HepG2 (cell line): ENCODE data around the gene P3H4. TPM values are rescaled to one million over a fixed set of nuclear protein-coding genes. Genes with fewer than 3 reads are reported as not detected.

Source experiments
- AKAP8 ChIP-seq: sonication (generic); formaldehyde crosslinking; IDR thresholded peaks from 2 replicates; pipeline ENCODE4 v1.5.1; 2020; ENCODE audit warnings: mild to moderate bottlenecking, missing genetic modification reagents
- ARHGAP35 ChIP-seq: sonication (generic); formaldehyde crosslinking; IDR thresholded peaks from 2 replicates; pipeline ENCODE4 v1.9.0; 2022; ENCODE audit warnings: mild to moderate bottlenecking, inconsistent platforms, moderate library complexity, missing genetic modification reagents, borderline replicate concordance
- BORCS8-MEF2B ChIP-seq: sonication (generic); formaldehyde crosslinking; IDR thresholded peaks from 2 replicates; pipeline ENCODE4 v1.8.0; 2022; ENCODE audit warnings: mild to moderate bottlenecking, missing genetic modification reagents
- CC2D1A ChIP-seq: sonication (generic); formaldehyde crosslinking; IDR thresholded peaks from 2 replicates; pipeline ENCODE4 v1.8.1; 2023; ENCODE audit warnings: mild to moderate bottlenecking, missing genetic modification reagents
- FOXA3 ChIP-seq: IDR thresholded peaks from 2 replicates; pipeline ENCODE4 v1.6.1; 2016; ENCODE audit warnings: missing genetic modification reagents, missing compliant biosample characterization
- GATA4 ChIP-seq: sonication (generic); IDR thresholded peaks from 2 replicates; pipeline ENCODE4 v1.6.1; 2016; ENCODE audit warnings: antibody characterized with exemption, low read depth, borderline replicate concordance
- GZF1 ChIP-seq: sonication (generic); formaldehyde crosslinking; IDR thresholded peaks from 2 replicates; pipeline ENCODE4 v1.5.1; 2020; ENCODE audit warnings: mild to moderate bottlenecking, missing genetic modification reagents
- MBNL3 ChIP-seq: fragments of 250-450 bp; sonication (Bioruptor Pico); conservative IDR thresholded peaks from 2 replicates; pipeline ENCODE4 v1.8.0; 2022; ENCODE audit warnings: mild to moderate bottlenecking, inconsistent platforms
- NR2C2 ChIP-seq: sonication (generic); formaldehyde crosslinking; IDR thresholded peaks from 2 replicates; pipeline ENCODE4 v1.4.0; 2020; ENCODE audit warnings: missing genetic modification reagents, mild to moderate bottlenecking, moderate library complexity, borderline replicate concordance
- PPARG ChIP-seq: conservative IDR thresholded peaks from 2 replicates; pipeline ENCODE4 v1.6.1; 2016; ENCODE audit warnings: missing biosample characterization, missing genetic modification reagents
- SCMH1 ChIP-seq: sonication (generic); formaldehyde crosslinking; IDR thresholded peaks from 2 replicates; pipeline ENCODE4 v1.9.0; 2021; ENCODE audit warnings: missing genetic modification reagents, mild to moderate bottlenecking, borderline replicate concordance
- SMAD1 ChIP-seq: sonication (generic); formaldehyde crosslinking; IDR thresholded peaks from 2 replicates; pipeline ENCODE4 v1.4.0; 2020; ENCODE audit warnings: missing genetic modification reagents, low read depth, mild to moderate bottlenecking, borderline replicate concordance
- SPEN ChIP-seq: sonication (generic); formaldehyde crosslinking; IDR thresholded peaks from 2 replicates; pipeline ENCODE4 v1.5.1; 2020; ENCODE audit warnings: low read depth, mild to moderate bottlenecking, missing genetic modification reagents
- TBX2 ChIP-seq: sonication (generic); formaldehyde crosslinking; IDR thresholded peaks from 2 replicates; pipeline ENCODE4 v1.5.0; 2020; ENCODE audit warnings: missing genetic modification reagents, mild to moderate bottlenecking, borderline replicate concordance
- THYN1 ChIP-seq: sonication (generic); formaldehyde crosslinking; IDR thresholded peaks from 2 replicates; pipeline ENCODE4 v1.8.1; 2023; ENCODE audit warnings: low read depth, mild to moderate bottlenecking, moderate library complexity, missing genetic modification reagents, borderline replicate concordance
- TRAFD1 ChIP-seq: sonication (generic); formaldehyde crosslinking; IDR thresholded peaks from 2 replicates; pipeline ENCODE4 v1.5.1; 2020; ENCODE audit warnings: missing genetic modification reagents, mild to moderate bottlenecking, borderline replicate concordance
- ZBTB38 ChIP-seq: sonication (generic); formaldehyde crosslinking; IDR thresholded peaks from 2 replicates; pipeline ENCODE4 v1.5.1; 2020; ENCODE audit warnings: mild to moderate bottlenecking, missing genetic modification reagents
- ZNF333 ChIP-seq: sonication (generic); formaldehyde crosslinking; IDR thresholded peaks from 2 replicates; pipeline ENCODE4 v1.4.0; 2020; ENCODE audit warnings: mild to moderate bottlenecking, missing genetic modification reagents, borderline replicate concordance
- ZNF503 ChIP-seq: sonication (generic); formaldehyde crosslinking; IDR thresholded peaks from 2 replicates; pipeline ENCODE4 v1.4.0; 2020; ENCODE audit warnings: missing genetic modification reagents
- ZNF563 ChIP-seq: sonication (generic); formaldehyde crosslinking; IDR thresholded peaks from 2 replicates; pipeline ENCODE4 v1.8.0; 2022; ENCODE audit warnings: mild to moderate bottlenecking, moderate library complexity, missing genetic modification reagents
- ZNF639 ChIP-seq: conservative IDR thresholded peaks from 2 replicates; pipeline ENCODE4 v1.6.1; 2018; ENCODE audit warnings: missing genetic modification reagents
- polyA plus RNA-seq, 8 experiments: library from polyadenylated mRNA; depleted of rRNA in 3 of 8; stranded (reverse) in 7 of 8; unstranded in 1 of 8; fragments of >200 nt; fragmentation: Illumina TruSeq in 4 of 8; extraction: Trizol in 4 of 8; gene quantifications; 2 replicates each; pipeline versions ENCODE4 v1.2.1 to v1.2.3, GENCODE V29; 2011 to 2016; ENCODE audit warnings: low read depth in 4 of 8, missing spikeins in 1 of 8, mixed read lengths in 1 of 8; ENCODE audit not compliant: insufficient read depth in 1 of 8
- total RNA-seq, 5 experiments: library from RNA; depleted of rRNA; stranded (reverse); fragments of >200 nt; fragmentation: Illumina TruSeq; extraction: Trizol; gene quantifications; 2 replicates each; pipeline ENCODE4 v1.2.3, GENCODE V29; 2016; ENCODE audit warnings: low read depth in 1 of 5
- TF ChIP-seq, protein P1 (sequence below): sonication (generic); formaldehyde crosslinking; IDR thresholded peaks from 2 replicates; pipeline ENCODE4 v1.8.0; 2022; ENCODE audit warnings: mild to moderate bottlenecking, missing genetic modification reagents, borderline replicate concordance

Gene P3H4
- total and polyA plus RNA-seq, 2 of the 13 experiments (the other 11 are each of a cell fraction or from before 2014, with no cell fraction given) = 37.1 to 50.6 TPM

DNA sequence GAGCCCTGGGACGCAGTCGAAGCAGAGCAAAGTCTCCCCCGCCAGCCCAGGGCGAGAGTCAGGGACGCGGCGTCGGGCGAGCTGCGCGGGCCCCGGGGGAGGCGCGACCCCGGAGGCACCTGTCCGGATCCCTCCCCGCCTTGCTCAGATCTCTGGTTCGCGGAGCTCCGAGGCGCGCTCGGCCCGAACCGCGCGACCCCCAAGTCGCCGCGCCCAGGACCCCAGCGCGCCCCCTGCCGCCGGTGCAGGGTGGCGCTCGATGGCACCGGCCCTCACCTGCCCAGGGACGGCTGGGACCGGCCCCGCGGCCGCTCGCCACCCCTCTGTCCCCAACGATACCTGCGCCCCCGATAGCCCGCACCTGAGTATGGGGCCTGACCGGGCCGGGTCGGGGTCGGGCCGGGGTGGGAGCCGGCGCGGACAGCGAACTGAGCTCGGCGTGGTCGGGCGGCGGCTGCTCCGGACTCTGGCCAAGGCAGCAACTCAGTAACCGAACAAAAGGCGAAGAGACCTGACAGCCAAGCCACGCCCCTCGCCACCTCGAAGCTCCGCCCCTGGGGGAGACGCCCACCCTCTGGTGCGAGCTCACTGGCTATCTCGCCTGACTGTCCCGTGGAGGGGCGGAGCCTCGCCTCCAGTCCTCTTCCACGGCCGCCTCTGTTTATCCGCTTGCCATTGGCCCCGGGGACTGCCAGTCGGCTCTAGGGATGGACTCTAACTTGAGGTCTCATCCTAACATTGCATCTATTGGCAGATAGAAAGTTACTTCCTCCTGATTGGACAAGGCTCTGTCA is 25.3 kb downstream of the P3H4 start, which contains the start of gene JUP (continued):
- TF ChIP-seq SMAD1 (CRISPR knock-in tag) (no peak), TBX2 (CRISPR knock-in tag) (peak; percentile 44; the same call in 1 of the 2 replicates), PPARG (no peak), ZNF503 (CRISPR knock-in tag) (no peak; the same call in 1 of the 2 replicates), GATA4 (peak; percentile 58; the same call in 1 of the 2 replicates), ARHGAP35 (0 out of 2 replicates have a peak, but pooled peaks have one; percentile 28), NR2C2 (CRISPR knock-in tag) (peak; percentile 30; the same call in 1 of the 2 replicates), FOXA3 (CRISPR knock-in tag) (peak; percentile 31; the same call in 1 of the 2 replicates), MBNL3 (CRISPR knock-in tag) (no peak), SPEN (CRISPR knock-in tag) (peak; percentile 62; the same call in 1 of the 2 replicates), ZNF639 (CRISPR knock-in tag) (no peak; the same call in 1 of the 2 replicates), CC2D1A (peak; percentile 90; the same call in 1 of the 2 replicates), AKAP8 (CRISPR knock-in tag) (peak; percentile 68; the same call in 1 of the 2 replicates), ZNF333 (CRISPR knock-in tag) (no peak), SCMH1 (CRISPR knock-in tag) (no peak), BORCS8-MEF2B (peak; percentile 89), ZBTB38 (CRISPR knock-in tag) (peak; percentile 43; the same call in 1 of the 2 replicates), GZF1 (CRISPR knock-in tag) (peak; percentile 73; the same call in 1 of the 2 replicates), ZNF563 (peak; percentile 92; the same call in 1 of the 2 replicates), THYN1 (0 out of 2 replicates have a peak, but pooled peaks have one; percentile 54), TRAFD1 (CRISPR knock-in tag) (no peak)
- TF ChIP-seq, protein P1, sequence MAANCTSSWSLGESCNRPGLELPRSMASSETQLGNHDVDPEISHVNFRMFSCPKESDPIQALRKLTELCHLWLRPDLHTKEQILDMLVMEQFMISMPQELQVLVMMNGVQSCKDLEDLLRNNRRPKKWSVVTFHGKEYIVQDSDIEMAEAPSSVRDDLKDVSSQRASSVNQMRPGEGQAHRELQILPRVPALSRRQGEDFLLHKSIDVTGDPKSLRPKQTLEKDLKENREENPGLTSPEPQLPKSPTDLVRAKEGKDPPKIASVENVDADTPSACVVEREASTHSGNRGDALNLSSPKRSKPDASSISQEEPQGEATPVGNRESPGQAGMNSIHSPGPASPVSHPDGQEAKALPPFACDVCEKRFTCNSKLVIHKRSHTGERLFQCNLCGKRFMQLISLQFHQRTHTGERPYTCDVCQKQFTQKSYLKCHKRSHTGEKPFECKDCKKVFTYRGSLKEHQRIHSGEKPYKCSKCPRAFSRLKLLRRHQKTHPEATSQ (CRISPR knock-in tag) = 0 out of 2 replicates have a peak, but pooled peaks have one; percentile 64
